GM19328 (cell line): ENCODE measurements around the gene CAMTA1.

ENCODE experiments used
- ATAC-seq: cut with Tn5 transposase; IDR thresholded peaks from one replicate; pipeline ENCODE4 v1.9.1; 2021; ENCODE audit warnings: mild to moderate bottlenecking, moderate library complexity; ENCODE audit not compliant: unreplicated experiment

The CAMTA1 gene

GRCh38 chr1:7235871-7236517 lies 450.7 kb downstream of the CAMTA1 start:
- no peak for ATAC-seq

GRCh38 chr1:7236844-7237515 lies 451.7 kb downstream of the CAMTA1 start:
- ATAC-seq, result no peak

GRCh38 chr1:7247158-7247557 lies 461.9 kb downstream of the CAMTA1 start:
- ATAC-seq, result no peak

- no peak for ATAC-seq
Measured at GRCh38 chr1:7247791-7248548, 462.7 kb downstream of the CAMTA1 start.

- no peak for ATAC-seq
Measured at GRCh38 chr1:7248549-7249199, 463.4 kb downstream of the CAMTA1 start.

GRCh38 chr1:7249516-7249915 lies 464.3 kb downstream of the CAMTA1 start:
- ATAC-seq, result no peak

GRCh38 chr1:7250176-7250575 lies 464.9 kb downstream of the CAMTA1 start:
- no peak for ATAC-seq

GRCh38 chr1:7250597-7251453 lies 465.6 kb downstream of the CAMTA1 start:
- ATAC-seq, result no peak

- no peak for ATAC-seq
Measured at GRCh38 chr1:7251454-7251800, 466.2 kb downstream of the CAMTA1 start.

- no peak for ATAC-seq
Measured at GRCh38 chr1:7252411-7253117, 467.3 kb downstream of the CAMTA1 start.

- ATAC-seq, result no peak
Measured at GRCh38 chr1:7253118-7253480, 467.8 kb downstream of the CAMTA1 start.

- ATAC-seq, result no peak
Measured at GRCh38 chr1:7253988-7254587, 468.8 kb downstream of the CAMTA1 start.

- ATAC-seq, result no peak
Measured at GRCh38 chr1:7255303-7256058, 470.2 kb downstream of the CAMTA1 start.

- ATAC-seq, result no peak
Measured at GRCh38 chr1:7256526-7256925, 471.3 kb downstream of the CAMTA1 start.

- no peak for ATAC-seq
Measured at GRCh38 chr1:7257225-7257624, 472.0 kb downstream of the CAMTA1 start.

GRCh38 chr1:7258589-7259135 lies 473.4 kb downstream of the CAMTA1 start:
- ATAC-seq, result no peak

GRCh38 chr1:7259955-7260354 lies 474.7 kb downstream of the CAMTA1 start:
- no peak for ATAC-seq

GRCh38 chr1:7261490-7261889 lies 476.2 kb downstream of the CAMTA1 start:
- ATAC-seq, result no peak

GRCh38 chr1:7262611-7263010 lies 477.4 kb downstream of the CAMTA1 start:
- no peak for ATAC-seq
